GM19397 (cell line): ENCODE measurements around the gene TP53INP2.
"Not testable (repeated sequence)": the region's sequence is repeated elsewhere in the genome, so short reads cannot be mapped to it uniquely, and the experiment has no call there.

Experiments used
- ATAC-seq: cut with Tn5 transposase; IDR thresholded peaks from one replicate; pipeline ENCODE4 v1.9.1; 2021; ENCODE audit warnings: mild to moderate bottlenecking, moderate library complexity; ENCODE audit not compliant: unreplicated experiment

The TP53INP2 gene

GRCh38 chr20:34704177-34705007 is at the start of gene TP53INP2:
Gene TP53INP2 (plus strand): TSS chr20:34704344. CDS start chr20:34708740, 4,396 bp downstream.
- peak; percentile 50 for ATAC-seq

- ATAC-seq = not testable (repeated sequence)
Observed at GRCh38 chr20:34658654-34659053, 45.5 kb upstream of the TP53INP2 start.

- not testable (repeated sequence) for ATAC-seq
Observed at GRCh38 chr20:34661811-34662210, 42.3 kb upstream of the TP53INP2 start.

- no peak for ATAC-seq
Observed at GRCh38 chr20:34663213-34663943, 40.8 kb upstream of the TP53INP2 start.

GRCh38 chr20:34664751-34665150 is 39.4 kb upstream of the TP53INP2 start:
- ATAC-seq = not testable (repeated sequence)

- no peak for ATAC-seq
Observed at GRCh38 chr20:34669094-34669493, 35.0 kb upstream of the TP53INP2 start.

- ATAC-seq = no peak
Observed at GRCh38 chr20:34673412-34673811, 30.7 kb upstream of the TP53INP2 start.

- no peak for ATAC-seq
Observed at GRCh38 chr20:34675561-34675960, 28.6 kb upstream of the TP53INP2 start.

GRCh38 chr20:34675993-34676641 is 28.0 kb upstream of the TP53INP2 start:
- ATAC-seq = no peak

- ATAC-seq = peak; percentile 98
Observed at GRCh38 chr20:34676642-34677373, 27.3 kb upstream of the TP53INP2 start, which contains the start of gene PIGU. Gene PIGU (minus strand): TSS chr20:34677092. CDS start chr20:34677085, 7 bp downstream.

- no peak for ATAC-seq
Observed at GRCh38 chr20:34680586-34681175, 23.5 kb upstream of the TP53INP2 start.

GRCh38 chr20:34683667-34684066 is 20.5 kb upstream of the TP53INP2 start:
- ATAC-seq = no peak

GRCh38 chr20:34689486-34689885 is 14.7 kb upstream of the TP53INP2 start:
- ATAC-seq = no peak

GRCh38 chr20:34691838-34692237 is 12.3 kb upstream of the TP53INP2 start:
- no peak for ATAC-seq

GRCh38 chr20:34693414-34693813 is 10.7 kb upstream of the TP53INP2 start:
- ATAC-seq = no peak

- no peak for ATAC-seq
Observed at GRCh38 chr20:34701405-34702085, 2.6 kb upstream of the TP53INP2 start.

GRCh38 chr20:34703061-34703423 is 1.1 kb upstream of the TP53INP2 start:
- no peak for ATAC-seq

GRCh38 chr20:34703424-34704176 is 544 bp upstream of the TP53INP2 start:
- no peak for ATAC-seq

- no peak for ATAC-seq
Observed at GRCh38 chr20:34705008-34705396, 858 bp downstream of the TP53INP2 start.
